WTC11 (cell line): ENCODE data around the gene RCAN2. TPM values are rescaled to one million over a fixed set of nuclear protein-coding genes. Genes with fewer than 3 reads are reported as not detected.

ENCODE experiments used
- ATAC-seq: fragments of 200-7000 bp; cut with Tn5 transposase; 2 replicates; pipeline ENCODE4 v1.10.0; 2021; ENCODE audit warnings: mild to moderate bottlenecking, moderate library complexity
- CTCF ChIA-PET: fragments of 300-600 bp; sonication (Branson Sonifier 250); formaldehyde crosslinking; loops from one replicate; lab custom pipeline; 2021; ENCODE audit warnings: antibody characterized with exemption; lab: Charles Lee
- POLR2A ChIA-PET: fragments of 350-600 bp; sonication (Branson Sonifier 250); formaldehyde crosslinking; loops from one replicate; lab custom pipeline; 2021; ENCODE audit warnings: antibody characterized with exemption; lab: Charles Lee
- DNase-seq: peaks from one replicate; pipeline ENCODE4 v3.0.0; 2021; ENCODE audit warnings: low spot score
- H3K27ac Mint-ChIP-seq: 2 replicates; pipeline ENCODE4 v1.8.0; 2021; ENCODE audit warnings: mixed read lengths
- H3K27me3 Mint-ChIP-seq: 2 replicates; pipeline ENCODE4 v1.8.0; 2021; ENCODE audit warnings: low read depth, mild to moderate bottlenecking, moderate library complexity, mixed read lengths
- H3K36me3 Mint-ChIP-seq: 2 replicates; pipeline ENCODE4 v1.8.0; 2021; ENCODE audit warnings: mixed read lengths
- H3K4me1 Mint-ChIP-seq: 2 replicates; pipeline ENCODE4 v1.8.0; 2022; ENCODE audit warnings: mixed read lengths
- H3K4me3 Mint-ChIP-seq: 2 replicates; pipeline ENCODE4 v1.8.0; 2021; ENCODE audit warnings: mild to moderate bottlenecking, moderate library complexity, mixed read lengths
- H3K9me3 Mint-ChIP-seq: 2 replicates; pipeline ENCODE4 v1.8.0; 2021; ENCODE audit warnings: mixed read lengths
- CBFB ChIP-seq: sonication (generic); formaldehyde crosslinking; IDR thresholded peaks from 2 replicates; pipeline ENCODE4 v1.8.1; 2022; ENCODE audit warnings: mild to moderate bottlenecking, low read depth, missing genetic modification reagents
- EMX1 ChIP-seq: fragments of 250-450 bp; sonication (Bioruptor Pico); IDR thresholded peaks from 2 replicates; pipeline ENCODE4 v1.8.0; 2021; ENCODE audit warnings: mild to moderate bottlenecking
- HMGA2 ChIP-seq: fragments of 250-450 bp; sonication (Bioruptor Pico); IDR thresholded peaks from 2 replicates; pipeline ENCODE4 v1.4.0; 2021; ENCODE audit warnings: mild to moderate bottlenecking, moderate library complexity
- MAX ChIP-seq: sonication (generic); formaldehyde crosslinking; IDR thresholded peaks from 2 replicates; pipeline ENCODE4 v1.8.0; 2022; ENCODE audit warnings: mild to moderate bottlenecking, missing genetic modification reagents
- MXD4 ChIP-seq: fragments of 250-450 bp; sonication (Bioruptor Pico); IDR thresholded peaks from 2 replicates; pipeline ENCODE4 v1.8.0; 2021; ENCODE audit warnings: mild to moderate bottlenecking, moderate library complexity, borderline replicate concordance
- NFATC4 ChIP-seq: fragments of 250-450 bp; sonication (Bioruptor Pico); IDR thresholded peaks from 2 replicates; pipeline ENCODE4 v1.9.0; 2021; ENCODE audit warnings: mild to moderate bottlenecking
- NR3C1 ChIP-seq: sonication (generic); formaldehyde crosslinking; conservative IDR thresholded peaks from 2 replicates; pipeline ENCODE4 v1.8.1; 2023; ENCODE audit warnings: low read depth, mild to moderate bottlenecking, missing genetic modification reagents
- RORB ChIP-seq: fragments of 250-450 bp; sonication (Bioruptor Pico); IDR thresholded peaks from 2 replicates; pipeline ENCODE4 v1.9.0; 2021; ENCODE audit warnings: mild to moderate bottlenecking
- SOX15 ChIP-seq: fragments of 250-450 bp; sonication (Bioruptor Pico); IDR thresholded peaks from 2 replicates; pipeline ENCODE4 v1.9.0; 2021; ENCODE audit warnings: mild to moderate bottlenecking
- ZBTB21 ChIP-seq: sonication (generic); formaldehyde crosslinking; IDR thresholded peaks from 2 replicates; pipeline ENCODE4 v1.8.1; 2023; ENCODE audit warnings: mild to moderate bottlenecking, missing genetic modification reagents, borderline replicate concordance
- ZNF138 ChIP-seq: sonication (generic); formaldehyde crosslinking; conservative IDR thresholded peaks from 2 replicates; pipeline ENCODE4 v1.8.1; 2022; ENCODE audit warnings: mild to moderate bottlenecking, moderate library complexity, missing genetic modification reagents
- ZNF219 ChIP-seq: sonication (generic); formaldehyde crosslinking; IDR thresholded peaks from 2 replicates; pipeline ENCODE4 v1.8.0; 2023; ENCODE audit warnings: missing genetic modification reagents, mild to moderate bottlenecking, borderline replicate concordance
- ZNF317 ChIP-seq: sonication (generic); formaldehyde crosslinking; IDR thresholded peaks from 2 replicates; pipeline ENCODE4 v1.8.1; 2023; ENCODE audit warnings: low read depth, mild to moderate bottlenecking, moderate library complexity, missing genetic modification reagents, borderline replicate concordance
- ZNF532 ChIP-seq: fragments of 250-450 bp; sonication (Bioruptor Pico); IDR thresholded peaks from 2 replicates; pipeline ENCODE4 v1.9.0; 2021; ENCODE audit warnings: mild to moderate bottlenecking, borderline replicate concordance
- total RNA-seq: library from RNA; stranded (reverse); gene quantifications from 3 replicates; pipeline ENCODE4 v1.2.3, GENCODE V29; 2021
- TF ChIP-seq, protein P1 (sequence below): sonication (generic); formaldehyde crosslinking; IDR thresholded peaks from 2 replicates; pipeline ENCODE4 v1.8.0; 2022; ENCODE audit warnings: mild to moderate bottlenecking, missing genetic modification reagents
- TF ChIP-seq, protein P2 (sequence below): sonication (generic); formaldehyde crosslinking; IDR thresholded peaks from 2 replicates; pipeline ENCODE4 v1.8.1; 2022; ENCODE audit warnings: mild to moderate bottlenecking, missing genetic modification reagents, moderate library complexity, borderline replicate concordance
- TF ChIP-seq, protein P3 (sequence below): sonication (generic); formaldehyde crosslinking; IDR thresholded peaks from 2 replicates; pipeline ENCODE4 v1.8.1; 2022; ENCODE audit warnings: low read depth, missing genetic modification reagents, borderline replicate concordance
- TF ChIP-seq, protein P4 (sequence below): sonication (generic); formaldehyde crosslinking; IDR thresholded peaks from 2 replicates; pipeline ENCODE4 v1.8.1; 2022; ENCODE audit warnings: mild to moderate bottlenecking, moderate library complexity, missing genetic modification reagents
- TF ChIP-seq, protein P5 (sequence below): sonication (generic); formaldehyde crosslinking; IDR thresholded peaks from 2 replicates; pipeline ENCODE4 v1.8.1; 2023; ENCODE audit warnings: mild to moderate bottlenecking, missing genetic modification reagents, moderate library complexity
- TF ChIP-seq, protein P6 (sequence below): sonication (generic); formaldehyde crosslinking; conservative IDR thresholded peaks from 2 replicates; pipeline ENCODE4 v1.8.1; 2022; ENCODE audit warnings: mild to moderate bottlenecking, missing genetic modification reagents

The RCAN2 gene
- total RNA-seq, 1 experiment from 2014 or later, result 3.9 TPM

- TF ChIP-seq, protein P1, sequence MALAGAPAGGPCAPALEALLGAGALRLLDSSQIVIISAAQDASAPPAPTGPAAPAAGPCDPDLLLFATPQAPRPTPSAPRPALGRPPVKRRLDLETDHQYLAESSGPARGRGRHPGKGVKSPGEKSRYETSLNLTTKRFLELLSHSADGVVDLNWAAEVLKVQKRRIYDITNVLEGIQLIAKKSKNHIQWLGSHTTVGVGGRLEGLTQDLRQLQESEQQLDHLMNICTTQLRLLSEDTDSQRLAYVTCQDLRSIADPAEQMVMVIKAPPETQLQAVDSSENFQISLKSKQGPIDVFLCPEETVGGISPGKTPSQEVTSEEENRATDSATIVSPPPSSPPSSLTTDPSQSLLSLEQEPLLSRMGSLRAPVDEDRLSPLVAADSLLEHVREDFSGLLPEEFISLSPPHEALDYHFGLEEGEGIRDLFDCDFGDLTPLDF (CRISPR knock-in tag), result no peak
- no peak for TF ChIP-seq ZNF219 (CRISPR knock-in tag)
- TF ChIP-seq ZNF532 (CRISPR knock-in tag), result no peak
- no peak for TF ChIP-seq CBFB (CRISPR knock-in tag)
- TF ChIP-seq SOX15 (CRISPR knock-in tag), result no peak
- TF ChIP-seq ZNF138 (CRISPR knock-in tag), result no peak
- TF ChIP-seq, protein P2, sequence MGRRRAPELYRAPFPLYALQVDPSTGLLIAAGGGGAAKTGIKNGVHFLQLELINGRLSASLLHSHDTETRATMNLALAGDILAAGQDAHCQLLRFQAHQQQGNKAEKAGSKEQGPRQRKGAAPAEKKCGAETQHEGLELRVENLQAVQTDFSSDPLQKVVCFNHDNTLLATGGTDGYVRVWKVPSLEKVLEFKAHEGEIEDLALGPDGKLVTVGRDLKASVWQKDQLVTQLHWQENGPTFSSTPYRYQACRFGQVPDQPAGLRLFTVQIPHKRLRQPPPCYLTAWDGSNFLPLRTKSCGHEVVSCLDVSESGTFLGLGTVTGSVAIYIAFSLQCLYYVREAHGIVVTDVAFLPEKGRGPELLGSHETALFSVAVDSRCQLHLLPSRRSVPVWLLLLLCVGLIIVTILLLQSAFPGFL, result no peak
- TF ChIP-seq EMX1 (CRISPR knock-in tag), result no peak
- TF ChIP-seq, protein P3, sequence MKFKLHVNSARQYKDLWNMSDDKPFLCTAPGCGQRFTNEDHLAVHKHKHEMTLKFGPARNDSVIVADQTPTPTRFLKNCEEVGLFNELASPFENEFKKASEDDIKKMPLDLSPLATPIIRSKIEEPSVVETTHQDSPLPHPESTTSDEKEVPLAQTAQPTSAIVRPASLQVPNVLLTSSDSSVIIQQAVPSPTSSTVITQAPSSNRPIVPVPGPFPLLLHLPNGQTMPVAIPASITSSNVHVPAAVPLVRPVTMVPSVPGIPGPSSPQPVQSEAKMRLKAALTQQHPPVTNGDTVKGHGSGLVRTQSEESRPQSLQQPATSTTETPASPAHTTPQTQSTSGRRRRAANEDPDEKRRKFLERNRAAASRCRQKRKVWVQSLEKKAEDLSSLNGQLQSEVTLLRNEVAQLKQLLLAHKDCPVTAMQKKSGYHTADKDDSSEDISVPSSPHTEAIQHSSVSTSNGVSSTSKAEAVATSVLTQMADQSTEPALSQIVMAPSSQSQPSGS, result no peak
- TF ChIP-seq MXD4, result no peak
- TF ChIP-seq, protein P4, sequence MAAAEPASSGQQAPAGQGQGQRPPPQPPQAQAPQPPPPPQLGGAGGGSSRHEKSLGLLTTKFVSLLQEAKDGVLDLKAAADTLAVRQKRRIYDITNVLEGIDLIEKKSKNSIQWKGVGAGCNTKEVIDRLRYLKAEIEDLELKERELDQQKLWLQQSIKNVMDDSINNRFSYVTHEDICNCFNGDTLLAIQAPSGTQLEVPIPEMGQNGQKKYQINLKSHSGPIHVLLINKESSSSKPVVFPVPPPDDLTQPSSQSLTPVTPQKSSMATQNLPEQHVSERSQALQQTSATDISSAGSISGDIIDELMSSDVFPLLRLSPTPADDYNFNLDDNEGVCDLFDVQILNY (CRISPR knock-in tag), result no peak
- TF ChIP-seq HMGA2, result no peak
- no peak for TF ChIP-seq ZBTB21 (CRISPR knock-in tag)
- TF ChIP-seq, protein P5, sequence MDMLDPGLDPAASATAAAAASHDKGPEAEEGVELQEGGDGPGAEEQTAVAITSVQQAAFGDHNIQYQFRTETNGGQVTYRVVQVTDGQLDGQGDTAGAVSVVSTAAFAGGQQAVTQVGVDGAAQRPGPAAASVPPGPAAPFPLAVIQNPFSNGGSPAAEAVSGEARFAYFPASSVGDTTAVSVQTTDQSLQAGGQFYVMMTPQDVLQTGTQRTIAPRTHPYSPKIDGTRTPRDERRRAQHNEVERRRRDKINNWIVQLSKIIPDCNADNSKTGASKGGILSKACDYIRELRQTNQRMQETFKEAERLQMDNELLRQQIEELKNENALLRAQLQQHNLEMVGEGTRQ (CRISPR knock-in tag), result no peak
- no peak for TF ChIP-seq NFATC4 (CRISPR knock-in tag)
- TF ChIP-seq MAX (CRISPR knock-in tag), result no peak
- TF ChIP-seq NR3C1 (CRISPR knock-in tag), result no peak
- TF ChIP-seq RORB (CRISPR knock-in tag), result no peak
- TF ChIP-seq, protein P6, sequence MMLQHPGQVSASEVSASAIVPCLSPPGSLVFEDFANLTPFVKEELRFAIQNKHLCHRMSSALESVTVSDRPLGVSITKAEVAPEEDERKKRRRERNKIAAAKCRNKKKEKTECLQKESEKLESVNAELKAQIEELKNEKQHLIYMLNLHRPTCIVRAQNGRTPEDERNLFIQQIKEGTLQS, result no peak
- no peak for TF ChIP-seq ZNF317 (CRISPR knock-in tag)
- H3K9me3 Mint-ChIP-seq, result peaks cover 5% of the 10 kb centered on the region; the same call in 1 of the 2 replicates
- POLR2A ChIA-PET, result no interaction called here
- H3K27ac Mint-ChIP-seq, result no peak overlapping the region
- no peaks in the 10 kb centered on the region for H3K27me3 Mint-ChIP-seq
- ATAC-seq, result no peak
- CTCF ChIA-PET, result no interaction called here
- H3K36me3 Mint-ChIP-seq, result no peaks in the 10 kb centered on the region
- H3K4me1 Mint-ChIP-seq, result peaks cover 8% of the 10 kb centered on the region
- H3K4me3 Mint-ChIP-seq, result no peak overlapping the region
- no peak for DNase-seq
These were observed 175.7 kb downstream of the RCAN2 start for GRCh38 chr6:46315589-46315988.
